ENCODE measurements around the gene ANGPT4.
"Not testable (repeated sequence)": the region's sequence is repeated elsewhere in the genome, so short reads cannot be mapped to it uniquely, and the experiment has no call there.

The ANGPT4 gene

DNA sequence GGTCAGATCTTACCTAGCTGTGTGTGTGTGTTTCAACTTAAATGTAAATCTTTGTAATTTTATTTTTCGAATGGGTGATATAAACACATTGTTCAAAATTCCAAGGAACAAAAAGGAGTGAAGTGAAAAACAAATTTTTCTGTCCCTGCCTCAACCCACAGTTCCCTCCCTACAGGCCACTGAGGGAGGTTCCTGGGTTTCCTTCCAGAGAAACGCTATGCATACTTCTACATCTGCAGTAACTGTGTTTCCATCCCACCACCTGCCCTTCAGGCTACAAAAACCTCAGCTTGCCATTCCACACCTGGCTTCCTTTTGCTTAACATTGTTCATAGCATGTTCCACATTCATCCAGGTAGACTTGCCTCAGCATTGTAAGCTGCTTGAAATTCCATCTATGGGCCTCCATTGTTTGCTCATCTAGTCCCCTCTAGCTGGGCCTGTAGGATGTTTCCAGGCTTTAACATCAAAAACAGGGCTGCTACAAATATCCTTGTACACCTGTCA is 12.0 kb downstream of the ANGPT4 start:
- DNase-seq = no peak

DNA sequence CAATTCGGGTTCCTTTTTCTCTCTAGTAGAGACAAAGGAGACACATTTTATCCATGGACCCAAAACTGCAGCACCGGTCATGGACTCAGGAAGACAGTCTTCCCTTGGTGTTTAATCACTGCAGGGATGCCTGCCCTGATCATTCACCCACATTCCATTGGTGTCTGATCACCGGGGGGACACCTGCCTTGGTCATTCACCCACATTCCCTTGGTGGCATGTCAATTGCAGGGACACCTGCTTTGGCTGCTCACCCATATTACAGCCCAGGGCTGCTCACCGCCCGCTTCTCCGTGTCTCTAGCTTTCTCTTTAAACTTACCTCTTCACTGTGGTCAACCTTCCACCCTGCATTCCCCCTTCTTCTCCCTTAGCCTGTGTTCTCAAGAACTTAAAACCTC is 18.7 kb downstream of the ANGPT4 start:
- not testable (repeated sequence) for DNase-seq

DNA sequence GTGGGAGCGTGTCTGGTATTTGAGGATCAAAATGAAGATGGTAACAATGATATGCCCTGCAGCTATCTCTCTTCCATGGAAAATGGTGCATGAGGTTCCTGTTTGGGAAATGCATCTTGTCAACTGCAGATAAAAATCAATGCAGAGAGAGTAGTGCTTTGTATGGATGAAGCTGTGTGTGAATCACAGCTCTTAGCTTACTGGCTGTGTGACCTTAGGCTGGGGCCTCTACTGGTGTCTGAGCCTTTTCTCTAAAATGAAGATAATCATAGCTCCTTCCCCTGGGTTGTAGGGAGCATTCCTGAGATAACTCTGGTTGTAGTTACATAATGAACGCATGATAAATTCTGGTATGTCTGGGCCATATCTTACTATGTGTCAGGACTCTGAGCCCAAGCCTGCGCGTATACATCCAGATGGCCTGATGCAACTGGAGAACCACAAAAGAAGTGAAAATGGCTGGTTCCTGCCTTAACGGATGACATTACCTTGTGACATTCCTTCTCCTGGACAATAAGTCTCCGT is 19.6 kb downstream of the ANGPT4 start:
- DNase-seq = no peak

DNA sequence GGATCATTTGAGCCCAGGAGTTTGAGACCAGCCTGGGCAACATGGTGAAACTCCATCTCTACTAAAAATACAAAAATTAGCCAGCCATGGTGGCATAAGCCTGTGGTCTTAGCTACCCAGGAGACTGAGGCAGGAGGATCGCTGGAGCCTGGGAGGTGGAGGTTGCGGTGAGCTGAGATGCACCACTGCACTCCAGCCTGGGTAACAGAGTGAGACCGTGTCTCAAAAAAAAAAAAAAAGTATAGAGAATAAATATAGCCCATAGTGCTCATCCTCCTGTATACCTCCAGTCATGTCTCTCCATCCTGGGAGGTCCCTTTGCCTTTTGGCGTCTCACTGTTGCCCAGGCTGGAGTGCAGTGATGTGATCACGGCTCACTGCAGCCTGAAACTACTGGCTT is 23.8 kb downstream of the ANGPT4 start:
- DNase-seq = not testable (repeated sequence)

DNA sequence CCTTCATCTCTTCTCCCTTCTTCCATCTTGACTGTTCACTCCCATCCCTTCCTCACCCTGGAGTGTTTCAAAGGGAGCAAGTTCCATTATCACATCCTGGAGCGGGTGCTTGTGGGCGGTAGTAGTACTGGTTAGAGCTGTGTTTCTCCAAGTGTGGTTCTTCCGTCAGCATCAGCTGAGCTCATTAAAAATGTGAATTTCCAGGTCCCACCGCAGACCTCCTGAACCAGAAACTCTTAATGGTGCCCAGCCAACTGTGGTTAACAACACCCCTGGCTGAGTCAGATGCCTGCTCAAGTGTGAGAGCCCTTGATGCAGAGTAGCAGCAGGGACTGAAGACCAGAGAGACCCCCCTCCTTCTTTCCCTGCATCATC is 24.4 kb downstream of the ANGPT4 start:
- DNase-seq = no peak

DNA sequence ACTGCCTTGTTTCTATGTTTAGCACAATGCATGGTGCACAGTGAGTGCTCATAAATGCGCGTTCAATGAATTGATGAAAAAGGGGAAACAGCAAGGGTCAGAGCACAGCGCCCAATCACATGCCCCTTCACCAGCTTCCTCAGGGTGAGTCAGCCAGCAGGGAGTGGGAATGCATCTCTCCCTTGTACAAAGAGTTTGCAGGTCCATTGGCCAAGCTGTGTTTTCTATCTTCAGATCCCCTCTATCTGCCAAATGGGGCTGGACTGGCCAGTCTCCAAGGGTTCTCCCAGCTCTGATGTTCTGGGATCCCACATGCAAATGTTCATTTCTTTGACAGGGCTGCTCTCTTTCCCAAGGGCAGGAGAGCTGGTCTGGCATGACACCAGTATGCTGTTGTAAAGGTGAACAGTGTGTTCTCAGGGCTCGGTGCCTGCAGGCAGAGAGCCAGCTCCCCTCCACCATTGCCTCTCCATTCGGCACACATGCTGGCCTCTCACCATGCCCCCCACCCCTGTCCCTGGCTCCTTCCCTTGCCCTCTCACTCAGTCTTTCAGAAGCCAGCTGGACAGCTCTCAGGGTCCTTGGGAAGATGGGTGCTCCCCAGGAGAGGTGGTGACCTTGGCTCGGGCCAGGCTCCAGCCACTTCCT is 25.0 kb downstream of the ANGPT4 start:
- no peak for DNase-seq

DNA sequence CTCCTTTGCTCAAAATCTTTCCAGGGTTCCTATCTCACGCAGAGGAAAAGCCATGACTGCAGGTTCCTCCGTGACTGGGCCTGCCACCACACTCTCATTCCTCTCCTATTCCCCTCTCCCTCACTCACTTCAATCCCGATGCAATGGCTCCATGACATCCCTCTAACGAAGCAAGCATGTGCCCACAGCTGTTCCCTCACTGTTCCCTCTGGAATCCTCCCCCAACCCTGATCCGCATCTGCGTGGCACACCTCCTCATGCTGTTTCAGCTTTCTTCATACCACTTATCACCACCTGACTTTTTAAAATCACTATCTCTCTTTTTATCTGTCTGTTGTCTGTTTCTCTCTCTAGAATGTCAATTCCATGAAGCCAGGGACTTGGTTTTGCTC is 25.5 kb downstream of the ANGPT4 start:
- no peak for DNase-seq

DNA sequence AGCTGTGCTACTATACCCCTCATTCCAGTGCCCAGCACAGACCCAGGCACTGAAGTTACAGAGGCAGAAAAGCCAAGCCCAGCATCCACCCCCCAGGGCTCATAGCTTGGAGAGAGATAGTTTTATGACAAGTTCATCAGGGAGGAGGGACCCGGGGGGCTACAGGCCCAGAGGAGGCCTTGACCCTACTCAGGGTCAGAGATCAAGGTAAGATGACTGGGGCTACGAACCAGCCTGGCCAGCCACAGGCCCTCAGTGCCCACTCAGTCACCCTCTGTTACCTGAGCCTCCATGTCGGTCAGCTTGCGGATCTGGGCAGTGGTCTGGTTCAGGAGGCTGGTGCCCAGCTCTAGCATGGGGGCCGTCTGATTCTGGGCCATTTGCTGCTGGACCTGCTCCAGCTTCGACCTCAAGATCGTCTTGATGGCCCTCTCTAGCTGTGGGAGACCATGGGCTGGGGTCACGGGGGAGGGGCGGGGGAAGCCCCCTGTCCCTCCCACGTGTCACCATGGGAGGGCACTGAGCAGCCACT is 26.1 kb downstream of the ANGPT4 start:
- DNase-seq = no peak

DNA sequence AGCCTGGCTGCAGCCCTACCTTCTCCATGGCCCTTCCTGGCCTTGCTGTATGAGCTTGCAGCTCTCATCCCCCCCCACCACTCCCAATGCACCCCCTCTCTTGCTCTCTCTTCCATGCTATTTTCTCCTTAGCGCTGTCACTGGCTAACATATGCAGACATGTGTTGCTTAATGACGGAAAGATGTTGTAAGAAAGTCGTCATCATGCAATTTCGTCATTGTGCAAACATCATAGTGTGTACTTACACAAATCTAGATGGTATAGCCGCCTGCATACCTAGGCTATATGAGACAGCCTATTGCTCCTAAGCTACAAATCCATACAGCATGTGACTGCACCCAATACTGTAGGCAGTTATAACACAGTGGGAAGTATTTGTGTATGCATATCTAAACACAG is 27.0 kb downstream of the ANGPT4 start:
- no peak for DNase-seq

DNA sequence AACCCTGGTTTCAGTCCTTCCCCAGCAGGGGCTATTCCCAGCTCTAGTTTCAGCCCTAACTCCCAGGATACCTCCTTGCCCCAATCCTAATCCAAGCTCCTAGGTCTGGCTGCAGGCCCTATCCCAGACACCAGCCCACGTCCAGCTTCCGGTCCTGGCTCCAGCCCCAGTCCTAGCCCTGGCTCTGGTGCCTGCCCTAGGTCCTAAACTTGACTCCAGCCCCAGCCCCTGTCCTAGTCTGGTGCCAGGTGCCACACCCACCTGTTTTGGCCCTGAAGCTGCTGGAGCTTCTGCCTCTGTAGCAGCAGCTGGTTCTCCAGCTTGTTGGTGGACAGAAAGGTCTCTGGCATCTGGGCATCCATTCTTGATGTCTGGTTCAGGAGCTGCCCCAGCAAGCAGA is 28.1 kb downstream of the ANGPT4 start:
- no peak for DNase-seq

DNA sequence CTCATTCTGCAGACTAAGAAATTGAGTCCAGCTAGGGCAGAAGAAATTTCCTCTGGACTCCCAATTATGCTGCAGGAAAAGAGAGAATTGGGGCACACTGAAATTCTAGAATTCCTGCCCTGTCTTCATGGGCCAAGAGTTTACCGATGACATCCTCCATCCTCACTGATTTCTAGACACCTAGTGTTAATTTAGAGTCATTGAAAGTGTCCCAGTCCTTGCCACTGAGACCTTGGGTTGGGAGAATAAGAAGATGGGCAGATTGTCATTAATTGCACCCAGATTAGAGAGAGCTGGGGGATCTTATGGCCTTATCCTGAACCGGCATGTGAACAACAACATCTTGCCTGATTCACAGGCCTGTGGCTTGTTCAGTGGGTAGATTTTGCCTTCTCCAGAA is 29.0 kb downstream of the ANGPT4 start:
- DNase-seq = no peak

DNA sequence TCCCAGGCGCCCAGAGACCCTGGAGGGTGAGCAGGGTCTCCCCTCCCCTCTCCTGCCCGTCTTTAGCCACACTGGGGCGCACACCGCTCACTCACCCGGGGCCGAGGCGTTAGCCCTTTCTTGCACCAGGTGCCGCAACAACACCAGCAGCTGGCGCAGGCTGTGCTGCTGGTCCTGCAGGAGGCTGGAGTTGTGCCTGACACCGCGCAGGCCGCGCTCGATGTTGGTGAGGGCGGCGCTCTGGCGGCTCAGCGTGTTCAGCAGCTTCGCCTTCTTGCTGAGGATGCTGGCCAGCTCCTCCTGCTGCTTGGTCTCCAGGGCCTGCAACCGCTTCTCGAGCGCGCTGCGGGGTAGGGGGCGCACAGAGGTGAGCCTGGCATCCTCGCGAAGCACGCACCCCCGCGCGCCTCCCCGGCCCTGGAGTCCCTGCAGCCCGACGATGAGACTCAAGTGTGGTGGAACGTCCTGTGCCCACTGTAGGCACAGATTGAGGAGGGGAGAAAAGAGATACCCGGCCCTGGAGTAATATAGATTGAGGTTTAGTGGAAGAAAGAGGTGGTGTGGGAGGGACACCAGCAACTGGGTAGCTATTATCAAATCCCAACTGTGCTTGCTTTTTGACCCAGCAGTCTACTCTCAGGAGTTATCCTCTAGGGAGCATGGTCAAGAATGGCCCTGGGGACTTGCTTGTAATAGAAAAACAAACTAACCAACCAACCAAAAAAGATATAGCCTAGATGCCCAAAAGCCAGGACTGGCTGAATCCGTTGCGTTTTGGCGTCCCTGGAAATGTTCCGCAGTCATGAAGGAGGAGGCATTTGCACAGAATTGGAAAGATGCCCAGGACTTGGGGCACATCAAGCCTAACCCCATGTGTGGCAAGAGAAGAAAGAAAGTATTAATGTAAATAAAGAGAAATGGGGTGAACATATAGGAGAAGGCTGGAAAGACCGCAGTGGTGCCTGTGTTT is 30.9 kb downstream of the ANGPT4 start:
- peak; percentile 3 for DNase-seq

DNA sequence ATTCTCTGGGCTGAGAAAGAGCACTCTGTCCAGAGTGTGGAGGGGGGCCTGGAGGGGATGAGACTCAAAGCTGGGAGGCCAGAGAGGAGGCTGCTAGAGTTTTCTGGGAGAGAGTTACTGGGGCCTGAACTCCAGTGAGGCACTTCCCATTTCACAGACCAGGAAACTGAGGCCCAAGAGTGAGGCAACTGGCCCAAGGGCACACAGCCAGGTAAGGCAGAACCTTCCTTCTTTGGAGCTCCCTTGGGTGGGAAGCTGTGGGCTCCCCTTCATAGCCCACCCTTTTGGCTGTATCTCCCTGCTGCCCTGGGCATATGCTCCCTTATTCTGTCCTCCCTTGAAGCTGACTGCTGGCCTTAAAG is 34.4 kb downstream of the ANGPT4 start:
- no peak for DNase-seq

DNA sequence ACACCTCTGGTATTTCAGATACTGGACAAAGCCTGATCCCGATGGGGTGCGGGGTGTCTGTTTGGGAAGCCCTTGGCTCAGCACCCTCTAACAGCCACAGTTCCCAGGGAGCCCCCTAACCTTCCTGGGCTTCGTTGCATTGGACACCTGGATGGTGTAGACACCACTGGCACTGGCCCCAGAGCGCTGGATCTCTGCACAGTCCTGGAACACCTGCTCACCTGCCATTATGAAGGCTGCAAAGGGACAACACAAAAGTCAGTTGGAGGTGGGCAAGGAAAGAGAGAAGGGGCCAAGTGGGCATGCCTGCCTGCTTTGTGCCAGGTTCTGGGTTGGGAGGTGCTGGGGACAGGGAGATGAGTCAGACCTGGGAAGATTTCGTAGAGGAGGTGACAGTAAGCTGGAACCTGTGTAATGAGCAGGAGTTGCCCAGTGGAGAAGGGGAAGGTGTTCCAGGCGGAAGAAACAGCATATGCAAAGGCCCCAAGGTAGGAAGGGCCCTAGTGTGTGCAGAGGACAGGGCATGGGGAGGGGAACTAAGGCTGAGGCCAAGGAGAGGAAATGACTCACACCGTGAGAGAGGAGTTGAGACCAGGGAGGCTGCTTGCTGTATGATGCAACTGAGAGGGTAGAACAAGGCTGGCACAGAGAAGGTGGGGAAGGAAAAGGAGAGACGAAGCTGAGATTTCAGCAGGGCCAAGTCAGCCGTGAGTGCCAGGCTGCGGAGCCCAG is 34.9 kb downstream of the ANGPT4 start:
- peak; percentile 32 for DNase-seq

DNA sequence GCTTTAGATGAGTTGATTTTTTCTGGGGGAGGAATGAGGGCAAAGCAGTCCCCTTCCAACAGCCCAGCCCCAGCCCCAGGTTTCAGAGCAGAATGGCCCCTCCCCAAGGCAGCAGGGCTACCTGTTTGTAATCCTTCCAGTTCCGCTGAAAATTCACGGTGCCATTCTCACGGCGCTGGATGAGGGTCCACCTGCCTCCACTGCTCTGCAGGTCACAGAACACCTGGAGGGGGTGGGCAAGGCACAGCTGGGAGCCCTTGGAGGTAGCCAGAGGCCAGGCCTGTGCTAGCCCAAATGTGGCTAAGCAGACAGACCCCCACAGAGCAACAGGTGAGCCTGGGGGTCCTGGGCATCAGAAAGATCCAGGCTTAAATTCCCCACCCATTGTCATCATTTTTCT is 36.5 kb downstream of the ANGPT4 start:
- DNase-seq = no peak

DNA sequence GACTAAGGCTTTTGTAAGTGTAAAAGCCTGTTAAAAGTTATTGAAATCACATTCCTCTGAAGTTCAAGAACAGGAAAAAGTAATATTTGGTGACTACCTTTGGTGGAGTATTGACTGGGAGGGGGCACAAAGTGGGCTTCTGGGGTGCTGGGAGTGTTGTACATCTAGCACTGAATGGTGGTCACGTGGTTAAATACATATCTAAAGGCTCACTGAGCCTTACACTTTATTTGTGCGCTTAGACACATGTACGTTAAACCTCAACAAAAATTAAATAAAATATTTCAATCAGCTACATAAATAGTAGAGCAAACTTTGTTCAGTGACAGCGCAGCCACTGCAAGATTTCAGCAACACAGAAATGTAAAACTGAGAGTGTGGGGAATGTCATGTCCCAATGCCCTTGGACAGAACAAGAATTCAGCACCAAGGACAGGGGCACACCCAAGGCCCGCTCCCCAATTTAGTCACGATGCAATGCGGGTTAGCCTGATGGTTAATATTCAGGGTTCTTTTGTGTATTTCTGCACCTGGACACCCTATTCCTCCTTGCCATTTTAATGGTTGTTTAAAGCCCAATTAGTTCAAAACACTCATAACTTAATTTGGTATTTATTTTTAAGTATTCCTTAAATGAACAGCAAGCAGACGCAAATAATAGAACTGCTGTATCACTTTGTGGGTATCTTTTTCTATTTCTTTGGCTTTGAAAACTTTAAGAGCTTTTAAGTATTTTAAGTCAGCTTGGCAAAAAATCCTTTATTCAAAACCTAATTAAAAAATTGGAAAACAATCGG is 37.4 kb downstream of the ANGPT4 start:
- peak; percentile 31 for DNase-seq

DNA sequence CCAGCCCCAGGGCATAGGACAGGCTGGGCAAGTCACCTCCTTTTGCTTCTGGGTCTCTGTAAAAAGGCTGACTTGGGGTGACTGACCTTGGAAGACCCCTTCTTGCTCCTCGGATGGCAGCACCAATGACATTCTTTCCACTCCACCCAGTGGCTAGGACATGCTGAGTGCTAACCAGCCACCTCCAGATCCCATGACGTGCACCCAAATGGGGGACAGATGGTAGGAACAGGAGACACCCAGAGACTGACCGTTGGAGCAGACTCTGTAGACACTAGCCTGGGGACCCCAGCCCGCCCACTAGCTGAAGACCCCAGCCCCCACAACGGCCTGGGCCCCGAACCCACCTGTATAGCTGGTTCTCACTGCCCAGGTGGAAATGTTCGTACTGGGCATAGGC is 38.3 kb downstream of the ANGPT4 start:
- no peak for DNase-seq

DNA sequence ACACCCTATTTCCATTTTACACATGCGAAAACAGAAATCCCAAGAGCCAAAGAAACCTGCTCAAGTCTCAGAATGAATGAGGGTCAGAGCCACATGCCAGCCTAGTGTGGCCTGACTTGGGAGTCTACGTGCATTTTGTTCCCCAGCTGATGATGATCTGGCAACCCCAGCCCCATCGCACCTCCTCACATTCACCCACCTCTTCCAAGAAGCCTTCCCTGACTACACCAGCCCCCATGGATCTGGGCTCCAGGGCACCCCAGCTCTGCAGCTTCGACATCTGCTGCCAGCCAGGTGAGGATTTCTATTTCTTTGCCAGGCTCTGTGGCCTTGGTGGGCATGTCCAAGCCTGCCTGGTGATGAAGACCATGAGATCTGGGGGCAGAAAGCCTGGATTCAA is 41.0 kb downstream of the ANGPT4 start:
- no peak for DNase-seq

DNA sequence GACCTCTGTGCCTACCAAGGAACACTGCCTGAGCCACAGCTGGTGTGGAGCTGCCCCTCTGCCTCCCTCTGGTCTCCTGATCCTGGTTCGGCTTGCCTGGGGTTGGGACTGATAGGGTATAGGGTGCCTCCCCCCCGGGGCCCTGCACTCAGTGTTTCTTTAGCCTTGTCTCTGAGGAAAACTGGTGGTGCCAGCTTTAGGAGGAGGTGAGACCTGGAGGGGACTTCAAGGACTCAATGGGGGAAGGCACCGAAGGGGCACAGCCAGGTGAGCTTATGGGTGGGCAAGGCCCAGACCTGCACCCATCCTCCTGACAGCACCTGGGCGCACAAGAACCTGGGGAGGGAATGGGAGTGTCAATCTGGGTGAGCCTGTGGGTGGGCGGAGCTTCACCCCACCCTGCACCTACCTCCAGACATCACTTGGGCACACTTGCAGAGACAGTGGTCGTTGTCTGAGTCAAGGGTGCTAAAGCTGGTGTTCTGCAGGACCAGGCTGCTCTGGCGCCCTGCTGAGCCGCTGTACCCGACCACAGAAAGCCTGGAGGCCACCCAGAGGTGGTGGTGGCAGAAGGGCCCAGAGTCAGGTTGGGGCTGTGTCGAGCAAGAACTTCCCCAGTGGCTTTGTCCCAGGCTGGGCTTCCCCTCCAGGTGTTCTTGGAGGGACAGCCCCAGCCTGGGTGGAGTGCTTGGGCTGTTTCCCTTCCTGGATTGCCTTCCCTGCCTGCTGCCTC is 42.1 kb downstream of the ANGPT4 start:
- DNase-seq = no peak

DNA sequence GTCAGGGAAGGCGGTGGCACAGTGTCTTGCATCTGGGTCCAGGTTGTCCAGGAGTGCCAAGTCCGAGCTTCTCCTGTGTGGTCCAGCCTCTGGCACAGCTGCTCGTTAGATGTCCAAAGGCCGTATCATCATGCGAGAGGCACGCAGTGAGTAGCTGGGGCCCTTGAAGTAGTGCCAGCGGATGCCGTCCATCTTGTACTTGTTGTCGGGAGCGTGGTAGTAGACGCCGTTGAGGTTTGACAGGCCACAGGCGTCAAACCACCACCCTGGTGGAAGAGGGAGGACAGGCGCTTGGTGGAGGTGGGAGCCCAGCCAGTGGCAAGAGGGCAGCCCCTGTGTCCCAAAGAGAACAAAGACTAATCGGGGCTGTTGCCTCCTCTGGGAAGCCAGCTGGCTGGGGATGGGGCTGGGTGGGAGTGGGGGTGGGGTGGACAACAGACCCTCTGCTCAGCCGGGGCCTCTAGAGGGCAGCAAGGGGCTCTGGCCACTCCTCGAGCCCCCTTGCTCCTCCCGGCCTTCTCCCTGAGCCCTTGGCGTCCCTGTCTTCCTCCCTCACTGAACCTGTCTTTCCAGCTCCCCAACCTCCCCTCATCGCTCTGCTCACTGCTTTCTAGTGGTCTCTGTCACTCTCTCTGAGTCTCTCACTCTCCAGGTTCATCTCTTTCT is 43.1 kb downstream of the ANGPT4 start:
- DNase-seq = no peak

DNA sequence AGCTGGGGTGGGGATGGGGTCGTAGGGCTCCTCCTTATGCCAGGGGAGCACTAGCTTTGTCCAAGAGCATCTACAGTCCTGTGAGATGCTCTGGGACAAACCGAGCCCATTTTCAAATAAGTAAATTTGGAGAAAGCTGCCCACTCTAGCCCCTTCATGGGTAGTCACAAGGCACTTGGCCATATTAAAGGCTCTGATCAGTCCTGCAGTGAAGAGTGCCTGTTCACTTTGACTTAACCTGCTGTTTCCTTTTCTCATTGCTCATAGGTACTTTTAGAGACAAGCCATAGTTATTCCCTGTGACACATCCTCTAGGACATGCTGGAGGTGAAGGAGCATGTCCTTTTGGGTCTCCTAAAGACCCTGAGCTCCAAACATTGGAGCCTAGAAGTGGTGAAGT is 44.2 kb downstream of the ANGPT4 start:
- no peak for DNase-seq
